Hepatocyte (in vitro differentiated cells): ENCODE data around the gene OGDH.

ENCODE experiments used
- EZH2 ChIP-seq: fragments of 200-600 bp; sonication (generic); IDR thresholded peaks from 2 replicates; pipeline ENCODE4 v1.6.1; 2016; ENCODE audit warnings: antibody characterized with exemption, mild to moderate bottlenecking, borderline replicate concordance
- EZH2phosphoT487 ChIP-seq: fragments of 200-600 bp; sonication (generic); IDR thresholded peaks from one replicate; pipeline ENCODE4 v1.6.1; 2018; ENCODE audit warnings: antibody characterized with exemption, mild to moderate bottlenecking, low read depth, moderate library complexity; ENCODE audit not compliant: unreplicated experiment, severe bottlenecking
- TF ChIP-seq, protein P1 (sequence below): fragments of 200-600 bp; sonication (generic); IDR thresholded peaks from 2 replicates; pipeline ENCODE4 v1.5.1; 2016; ENCODE audit warnings: antibody characterized with exemption, mild to moderate bottlenecking; ENCODE audit not compliant: poor library complexity

DNA sequence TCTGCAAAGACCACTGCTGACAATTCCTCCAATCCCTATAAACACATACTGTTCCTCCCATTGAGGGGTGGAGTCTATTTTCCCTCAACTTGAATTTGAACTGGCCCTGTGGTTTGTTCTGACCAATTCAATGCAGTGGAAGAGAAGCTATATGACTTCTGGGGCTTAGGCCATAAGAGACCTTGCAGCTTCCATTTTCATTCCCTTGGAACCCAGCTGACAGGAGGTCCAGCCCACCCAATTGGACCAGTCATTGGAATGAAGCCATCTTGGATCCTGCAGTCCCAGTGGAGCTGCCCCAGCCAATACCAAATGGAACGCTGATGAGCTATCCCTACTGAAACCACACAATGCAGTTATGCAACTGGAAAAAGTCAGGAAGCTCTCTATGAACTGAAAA lies 15.5 kb upstream of the OGDH start:
- TF ChIP-seq EZH2 (no peak), EZH2phosphoT487 (no peak)
- TF ChIP-seq, protein P1, sequence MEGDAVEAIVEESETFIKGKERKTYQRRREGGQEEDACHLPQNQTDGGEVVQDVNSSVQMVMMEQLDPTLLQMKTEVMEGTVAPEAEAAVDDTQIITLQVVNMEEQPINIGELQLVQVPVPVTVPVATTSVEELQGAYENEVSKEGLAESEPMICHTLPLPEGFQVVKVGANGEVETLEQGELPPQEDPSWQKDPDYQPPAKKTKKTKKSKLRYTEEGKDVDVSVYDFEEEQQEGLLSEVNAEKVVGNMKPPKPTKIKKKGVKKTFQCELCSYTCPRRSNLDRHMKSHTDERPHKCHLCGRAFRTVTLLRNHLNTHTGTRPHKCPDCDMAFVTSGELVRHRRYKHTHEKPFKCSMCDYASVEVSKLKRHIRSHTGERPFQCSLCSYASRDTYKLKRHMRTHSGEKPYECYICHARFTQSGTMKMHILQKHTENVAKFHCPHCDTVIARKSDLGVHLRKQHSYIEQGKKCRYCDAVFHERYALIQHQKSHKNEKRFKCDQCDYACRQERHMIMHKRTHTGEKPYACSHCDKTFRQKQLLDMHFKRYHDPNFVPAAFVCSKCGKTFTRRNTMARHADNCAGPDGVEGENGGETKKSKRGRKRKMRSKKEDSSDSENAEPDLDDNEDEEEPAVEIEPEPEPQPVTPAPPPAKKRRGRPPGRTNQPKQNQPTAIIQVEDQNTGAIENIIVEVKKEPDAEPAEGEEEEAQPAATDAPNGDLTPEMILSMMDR = no peak
